Activated gamma-delta T cell (primary cell): Measurements from ENCODE around the gene DGKG.

Source experiments
- DNase-seq: peaks from one replicate; lab custom pipeline; 2025; lab: John Stamatoyannopoulos, UW

DGKG gene

DNA sequence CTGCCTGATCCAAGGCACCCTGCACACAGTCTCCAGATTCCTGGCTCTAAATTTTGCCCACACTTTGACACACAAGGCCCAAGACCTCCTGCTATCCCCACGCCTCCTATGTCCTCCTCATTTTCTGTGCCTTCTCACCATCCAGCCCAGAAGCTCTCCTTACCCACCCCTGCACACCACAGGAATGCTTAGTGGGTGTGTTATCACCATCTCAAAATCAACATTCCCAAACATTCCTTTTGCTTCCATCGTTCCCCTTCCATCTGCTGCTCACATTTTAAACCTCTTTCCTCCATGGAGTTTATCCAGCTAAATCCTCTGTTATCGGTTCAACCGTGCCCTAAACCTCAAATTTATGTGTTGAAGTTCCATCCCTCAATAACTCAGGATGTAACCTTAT is 43.9 kb downstream of the DGKG start:
- DNase-seq: no peak

DNA sequence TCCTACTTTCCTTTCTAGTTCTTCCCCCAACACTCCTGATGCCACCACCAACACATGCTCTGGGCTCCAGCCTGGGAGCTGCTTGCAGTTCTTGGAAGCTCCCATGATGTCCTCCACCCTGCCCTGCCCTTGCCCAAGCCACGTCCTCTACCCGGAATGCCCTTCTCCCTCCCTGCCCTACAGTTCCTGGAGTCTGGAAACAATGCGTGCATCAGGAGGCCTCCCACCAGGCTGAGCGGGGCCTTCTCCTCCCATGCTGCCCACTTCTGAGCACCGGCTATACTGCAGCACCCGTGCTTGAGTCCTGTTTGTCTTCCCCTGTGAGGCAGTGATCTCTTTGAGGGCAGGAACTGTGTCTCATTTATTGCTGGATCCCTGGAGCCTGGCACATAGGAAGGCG is 44.6 kb downstream of the DGKG start:
- DNase-seq: no peak

DNA sequence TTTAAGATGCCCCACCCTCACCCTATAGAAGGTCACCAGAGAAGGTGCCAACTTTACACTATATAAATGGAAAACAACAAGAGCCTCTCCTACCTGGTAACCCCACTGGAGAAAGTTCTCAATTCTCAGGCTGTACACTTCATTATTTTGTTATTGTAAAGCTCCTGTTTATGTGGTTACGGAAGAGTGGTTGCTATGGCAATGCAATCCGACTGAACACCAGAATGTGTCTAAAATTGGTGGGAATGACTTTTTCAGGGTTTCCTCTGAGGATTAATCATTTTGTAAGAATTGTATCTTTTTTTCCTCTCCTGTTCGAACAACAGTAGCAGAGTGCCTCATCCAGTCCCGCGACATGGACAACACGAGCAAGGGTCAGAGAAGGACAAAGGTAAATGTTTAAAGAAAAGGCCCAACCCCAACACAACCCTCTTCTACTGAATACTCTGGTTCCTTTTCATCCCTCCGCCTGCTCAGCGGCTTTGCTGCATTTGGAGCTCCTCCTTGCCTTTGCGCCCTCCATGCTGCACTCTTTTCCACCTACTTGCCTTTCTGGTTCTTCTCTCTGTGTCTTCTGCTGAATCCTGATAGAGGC is 45.3 kb downstream of the DGKG start:
- DNase-seq: no peak

DNA sequence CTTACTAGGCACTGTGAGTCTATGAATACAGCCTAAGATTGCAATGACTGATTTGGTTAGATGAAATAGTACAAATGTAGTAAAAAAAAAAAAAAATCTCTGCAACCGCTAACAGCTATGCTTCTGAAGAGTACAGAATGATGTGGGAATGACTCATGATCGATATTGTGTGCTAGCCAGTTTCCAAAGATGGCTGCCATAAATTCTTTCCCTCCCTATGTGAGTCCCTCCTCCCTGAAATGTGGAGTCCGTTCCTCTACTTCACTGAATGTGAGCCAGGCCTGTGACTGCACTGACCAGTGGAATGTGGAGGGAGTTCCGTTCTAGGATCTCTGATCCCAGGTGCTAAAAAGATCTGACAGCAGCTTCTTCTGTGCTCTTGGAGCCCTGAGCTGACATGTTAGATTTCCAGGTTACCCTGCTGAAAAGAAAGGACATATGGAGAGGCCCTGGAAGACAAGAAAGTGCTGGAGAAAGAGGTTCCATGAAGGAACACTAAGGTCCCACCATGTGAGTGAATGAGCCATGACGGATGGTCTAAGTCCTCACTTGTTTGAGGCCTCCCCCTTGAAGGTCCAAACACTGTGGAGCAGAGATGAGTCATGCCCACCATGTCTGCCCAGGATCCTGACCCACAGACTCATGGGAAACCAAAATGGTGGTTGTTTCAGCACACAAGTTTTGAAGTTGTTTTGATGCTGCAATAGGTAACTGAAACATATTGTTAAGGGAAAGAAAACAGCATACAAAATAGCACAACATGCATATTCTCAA is 46.3 kb downstream of the DGKG start:
- DNase-seq: no peak

DNA sequence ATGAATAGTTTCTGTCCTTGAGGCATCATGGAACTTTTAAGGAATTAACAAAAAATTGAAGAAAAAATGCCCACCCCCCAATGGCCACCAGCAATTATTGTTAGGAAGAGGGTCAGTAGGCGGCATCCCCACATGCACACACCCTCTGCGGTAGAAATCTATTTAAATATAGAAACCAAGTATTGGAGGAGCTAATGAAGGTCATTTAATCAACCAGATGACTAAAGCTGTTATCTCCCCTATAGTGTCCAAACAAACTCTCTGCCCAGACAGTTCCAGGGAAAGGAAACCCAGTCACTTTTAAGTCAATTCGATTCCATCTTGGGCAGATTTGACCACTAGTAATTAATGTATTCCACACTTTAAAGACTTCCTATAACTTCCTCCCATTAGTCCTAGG is 47.1 kb downstream of the DGKG start:
- no peak for DNase-seq

DNA sequence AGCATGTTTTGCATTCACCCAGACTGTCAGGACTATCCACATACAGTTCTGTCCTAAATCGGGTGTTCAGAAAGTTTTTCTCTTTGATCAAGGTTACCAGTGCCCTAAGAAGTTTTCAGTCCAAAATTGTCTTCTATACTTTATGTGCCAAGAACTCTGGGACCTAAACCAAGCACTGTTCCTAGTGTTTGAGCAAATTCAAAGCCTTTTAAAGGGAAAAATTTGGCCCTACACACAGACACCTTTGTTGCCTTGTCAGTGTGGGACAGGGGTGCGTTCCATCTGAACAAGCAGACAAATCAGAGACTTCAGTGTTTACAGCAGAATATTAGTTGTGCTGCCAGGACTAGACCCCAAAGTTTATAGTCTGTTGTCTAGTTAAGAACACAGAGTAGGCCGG is 50.6 kb downstream of the DGKG start:
- DNase-seq: no peak

DNA sequence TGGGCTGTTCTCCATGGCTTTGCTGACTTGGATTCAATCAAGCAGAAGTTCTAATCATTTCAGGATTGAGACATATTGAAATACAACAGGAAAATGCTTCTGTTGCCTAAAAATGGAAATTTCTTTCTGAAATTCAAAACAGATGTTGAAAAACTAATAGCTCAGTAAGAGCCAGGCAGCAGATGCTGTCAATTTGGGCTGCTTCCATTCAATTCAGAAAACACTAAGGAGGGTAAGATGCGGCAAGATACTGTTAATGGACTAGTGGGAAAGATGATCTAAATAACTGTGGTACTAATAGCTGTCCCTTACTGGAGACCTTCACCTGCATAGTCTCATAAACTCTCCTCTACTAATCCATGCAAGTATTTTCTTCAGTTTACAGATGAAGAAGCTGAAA is 53.5 kb downstream of the DGKG start:
- DNase-seq: no peak

DNA sequence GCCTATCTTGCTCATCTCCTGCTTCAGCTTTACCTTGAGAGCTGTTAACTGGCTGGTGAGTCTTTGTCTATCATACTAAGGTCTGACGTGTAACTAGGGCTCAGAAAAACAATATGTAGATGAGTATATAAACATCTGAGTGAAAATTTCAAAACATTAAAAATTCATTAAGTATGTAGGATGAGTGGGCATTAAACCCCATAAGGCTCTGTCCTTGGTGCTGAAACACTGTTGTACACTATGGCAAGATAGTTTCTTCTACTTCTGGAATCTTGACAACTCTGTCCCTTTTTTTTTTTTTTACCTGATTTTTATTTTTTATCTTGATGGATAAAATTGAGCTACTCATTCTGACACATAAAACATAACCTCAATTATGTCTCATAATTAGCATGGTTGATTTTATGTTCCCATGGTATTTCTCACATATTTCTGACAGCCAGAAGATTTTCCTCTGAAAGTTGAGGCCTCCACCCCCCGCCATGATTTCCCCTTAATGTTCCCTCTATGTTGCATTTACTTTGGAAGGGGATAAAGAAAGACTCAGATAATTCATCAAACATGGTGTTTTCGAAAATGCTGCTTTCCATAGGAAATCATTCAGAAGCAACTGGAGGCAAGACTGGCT is 54.3 kb downstream of the DGKG start:
- no peak for DNase-seq

DNA sequence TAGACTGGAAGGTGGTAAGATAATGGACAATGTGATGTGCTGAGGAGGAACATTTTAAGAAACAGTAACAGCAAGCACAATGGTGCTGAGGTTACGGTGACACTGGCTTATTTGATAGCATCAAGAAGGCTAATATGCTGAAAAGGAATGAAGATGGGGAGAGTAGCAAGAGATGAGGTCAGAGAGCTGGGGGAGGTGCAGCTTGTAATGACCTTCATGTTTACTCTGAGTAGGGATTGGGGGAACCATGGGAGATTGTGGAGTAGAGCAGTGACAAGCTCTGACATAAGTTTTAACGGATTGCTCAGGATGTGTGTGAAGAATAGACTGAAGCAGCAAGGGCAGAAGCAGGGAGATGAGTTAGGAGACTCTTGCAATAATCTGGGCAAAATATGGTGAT is 56.7 kb downstream of the DGKG start:
- no peak for DNase-seq

DNA sequence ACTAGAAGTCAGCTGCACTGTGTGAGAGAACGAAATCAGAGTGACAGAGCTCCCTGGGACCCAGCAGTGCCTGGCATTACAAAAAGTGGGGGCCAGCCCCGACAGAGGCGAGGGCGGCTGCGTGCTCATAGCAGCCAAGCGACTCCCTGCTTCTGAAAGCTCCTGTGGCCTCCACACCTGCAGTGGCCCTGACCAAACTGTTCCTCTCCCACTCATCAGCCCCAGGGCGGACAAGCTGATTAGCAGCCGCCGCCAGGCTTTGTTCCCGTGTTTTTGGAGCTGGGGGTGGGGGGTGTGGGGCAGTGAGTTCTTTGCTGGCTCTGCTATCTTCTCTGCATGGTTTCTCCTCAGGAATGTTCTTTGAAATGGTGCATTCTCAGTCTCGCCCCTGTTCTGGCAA is 58.1 kb downstream of the DGKG start:
- DNase-seq: no peak

DNA sequence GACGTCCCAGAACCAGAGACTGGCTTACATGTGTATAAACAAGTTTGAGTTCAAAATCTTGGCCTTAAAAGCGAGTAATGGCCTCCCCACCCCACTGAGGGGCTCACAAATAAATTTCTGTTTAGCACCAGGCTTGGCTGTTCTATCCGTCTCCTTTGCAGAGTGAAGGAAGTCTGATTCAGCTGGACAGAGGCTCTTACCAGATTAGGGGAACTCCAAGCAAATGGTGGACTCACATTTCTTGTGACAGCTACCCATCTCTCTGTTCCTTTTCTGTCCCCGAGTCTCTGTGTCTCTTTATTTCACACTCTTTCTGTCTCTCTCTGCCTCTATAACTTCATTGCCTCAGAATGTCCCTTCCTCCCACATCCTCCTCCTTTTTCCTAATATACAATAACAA is 62.7 kb downstream of the DGKG start:
- DNase-seq: no peak

DNA sequence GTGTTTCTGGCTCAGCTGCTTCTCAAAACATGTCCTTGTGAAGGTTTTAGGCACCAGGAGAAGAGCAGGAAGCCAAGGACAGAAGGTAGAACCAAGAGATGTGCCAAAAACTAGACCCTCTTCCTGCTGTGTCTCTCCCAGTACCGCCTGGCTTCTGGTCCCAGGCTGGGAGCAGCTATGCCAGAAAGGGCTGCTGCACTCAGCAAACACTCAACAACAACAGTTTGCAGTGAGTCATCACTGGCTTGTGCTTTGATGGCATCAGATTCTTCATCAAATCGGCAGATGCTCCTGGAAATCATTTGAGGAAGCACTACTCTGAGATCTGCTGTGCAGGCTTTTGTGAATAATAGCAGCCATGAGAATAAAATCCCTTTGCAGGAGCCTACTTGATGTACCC is 63.2 kb downstream of the DGKG start:
- no peak for DNase-seq

DNA sequence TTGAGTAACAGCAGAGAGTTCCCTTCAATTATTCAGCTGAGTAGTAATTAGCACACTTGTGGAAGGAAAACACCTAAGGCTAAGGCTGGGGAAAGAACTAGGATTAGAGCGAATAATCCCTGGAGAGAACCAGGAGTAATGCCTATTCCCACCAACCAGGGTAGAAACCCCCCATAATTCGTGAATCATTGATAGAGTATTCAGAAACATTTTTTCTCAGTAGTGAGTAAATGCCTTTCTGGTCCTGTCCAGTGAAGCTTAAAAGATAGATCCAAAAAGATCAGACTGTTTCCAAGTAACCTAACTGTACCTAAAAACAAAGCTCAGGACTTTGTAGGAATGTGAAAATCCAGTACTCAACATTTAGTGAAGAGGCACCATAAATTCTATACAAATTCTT is 71.2 kb downstream of the DGKG start:
- no peak for DNase-seq

DNA sequence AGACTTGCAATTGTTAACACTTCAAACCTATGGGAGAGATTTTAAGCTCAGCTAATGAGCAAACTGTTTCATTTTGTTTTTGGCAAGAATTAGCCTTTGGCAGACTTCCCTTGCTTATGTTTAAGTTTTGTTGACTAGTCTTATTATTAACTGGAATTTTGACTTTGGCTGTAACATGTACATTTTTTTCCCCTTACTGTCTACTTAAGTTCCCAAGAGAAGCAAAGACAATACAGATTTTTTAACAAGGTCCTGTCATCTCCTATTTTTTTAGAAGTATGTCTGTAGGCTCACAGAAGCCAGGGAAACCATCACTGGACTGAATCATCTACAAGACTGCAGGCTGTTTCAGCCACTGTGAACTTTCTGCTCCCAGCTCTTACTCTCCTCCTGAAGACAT is 74.3 kb downstream of the DGKG start:
- no peak for DNase-seq

DNA sequence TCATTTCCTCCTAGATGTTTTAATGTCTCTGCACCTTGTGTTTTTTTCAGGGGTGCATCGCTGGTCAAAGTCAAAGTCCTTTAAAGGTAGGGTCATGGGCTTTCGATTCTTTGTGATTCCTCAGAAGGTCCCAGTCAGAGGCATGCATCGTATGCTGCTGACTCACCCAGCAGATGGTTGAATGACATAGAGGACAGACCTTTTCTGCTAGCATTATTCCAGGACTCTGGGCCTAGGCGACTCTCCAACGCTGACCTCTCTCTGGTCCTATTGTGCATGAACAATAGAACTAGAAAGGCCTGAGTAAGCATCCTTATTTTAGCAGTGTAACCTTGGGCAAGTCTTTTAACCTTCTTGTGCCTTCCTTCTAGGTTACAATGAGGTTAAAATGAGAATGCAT is 75.9 kb downstream of the DGKG start:
- DNase-seq: no peak

DNA sequence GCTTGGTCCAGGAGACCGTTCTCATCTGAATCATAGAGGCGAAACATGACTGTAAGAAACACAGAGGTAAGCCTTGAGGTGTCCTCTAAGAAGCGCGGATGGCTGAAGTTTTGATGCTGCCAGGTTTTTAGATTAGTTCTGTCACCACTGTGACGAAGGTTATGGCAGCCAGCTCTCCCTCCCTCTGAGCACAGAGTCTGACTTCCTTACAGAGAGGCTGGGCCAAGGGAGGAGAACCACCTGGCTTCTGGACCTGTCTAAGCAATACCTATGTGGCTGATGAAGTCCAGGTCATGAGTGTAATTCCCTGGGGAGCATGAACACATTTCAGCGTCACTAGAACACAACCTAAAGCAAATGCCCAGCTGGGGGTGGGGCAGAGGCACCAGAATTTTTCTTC is 77.4 kb downstream of the DGKG start:
- DNase-seq: no peak

DNA sequence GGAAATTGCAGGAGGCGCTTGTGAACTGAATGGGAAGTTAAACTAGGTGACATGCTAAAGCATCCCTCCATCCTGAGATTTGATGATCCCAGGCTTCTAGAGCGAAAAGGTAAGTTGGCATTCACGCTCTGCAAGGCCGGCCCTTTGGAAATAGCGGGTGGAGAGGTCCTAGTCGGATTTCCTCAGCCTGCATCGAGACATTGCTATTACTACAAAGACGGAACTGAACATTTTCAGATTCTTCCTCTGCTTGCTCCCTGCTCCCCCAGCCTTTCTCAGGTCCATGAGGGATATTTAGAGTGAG is 77.7 kb downstream of the DGKG start:
- DNase-seq: no peak

DNA sequence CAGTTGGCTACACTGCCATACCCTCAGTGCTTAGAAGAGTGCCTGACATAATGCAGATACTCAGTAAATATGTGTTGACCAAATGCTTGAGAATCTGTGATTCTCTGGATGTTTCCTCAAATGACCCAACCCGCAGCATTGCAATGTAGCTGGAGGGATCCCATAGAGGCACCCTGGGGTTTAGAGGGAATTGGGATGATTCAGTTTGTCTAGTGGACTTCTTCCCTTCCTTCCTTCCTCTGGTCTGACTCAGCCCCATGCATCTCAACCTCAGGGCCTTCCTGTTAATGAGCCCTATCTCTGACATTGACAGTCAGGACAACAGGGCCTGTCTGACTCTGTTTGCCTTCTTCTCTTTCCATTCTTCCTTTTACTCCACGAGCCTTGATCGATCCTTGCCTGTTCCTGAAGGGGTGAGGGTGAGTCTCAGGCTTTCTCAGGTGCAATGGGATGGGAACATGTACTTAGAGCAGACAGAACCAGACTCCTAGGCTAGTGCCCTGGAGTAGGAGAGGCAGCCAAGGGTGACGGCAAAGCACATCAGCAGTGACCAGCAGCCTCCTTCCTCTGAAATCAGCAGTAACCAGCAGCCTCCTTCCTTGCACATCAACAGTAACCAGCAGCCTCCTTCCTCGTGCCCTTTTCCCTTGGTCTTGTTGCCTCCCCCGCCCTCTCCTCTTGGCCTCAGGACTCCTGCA is 78.2 kb downstream of the DGKG start:
- no peak for DNase-seq

DNA sequence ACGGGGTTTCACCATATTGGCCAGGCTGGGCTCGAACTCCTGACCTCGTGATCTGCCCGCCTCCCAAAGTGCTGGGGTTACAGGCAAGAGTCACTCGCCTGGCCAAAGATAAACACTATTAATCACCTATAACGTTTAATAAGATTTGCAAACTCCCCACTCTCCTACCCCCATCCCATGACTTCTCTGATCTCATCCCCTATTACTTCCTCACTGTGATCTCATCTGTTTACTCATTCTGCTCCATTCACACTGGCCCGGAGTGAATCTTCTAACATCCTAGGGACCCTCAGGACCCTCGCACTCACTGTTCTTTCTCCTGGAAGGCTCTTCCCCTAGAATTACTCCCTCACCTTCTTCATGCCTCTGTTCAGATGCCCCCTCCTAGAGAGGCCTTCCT is 78.9 kb downstream of the DGKG start:
- no peak for DNase-seq

DNA sequence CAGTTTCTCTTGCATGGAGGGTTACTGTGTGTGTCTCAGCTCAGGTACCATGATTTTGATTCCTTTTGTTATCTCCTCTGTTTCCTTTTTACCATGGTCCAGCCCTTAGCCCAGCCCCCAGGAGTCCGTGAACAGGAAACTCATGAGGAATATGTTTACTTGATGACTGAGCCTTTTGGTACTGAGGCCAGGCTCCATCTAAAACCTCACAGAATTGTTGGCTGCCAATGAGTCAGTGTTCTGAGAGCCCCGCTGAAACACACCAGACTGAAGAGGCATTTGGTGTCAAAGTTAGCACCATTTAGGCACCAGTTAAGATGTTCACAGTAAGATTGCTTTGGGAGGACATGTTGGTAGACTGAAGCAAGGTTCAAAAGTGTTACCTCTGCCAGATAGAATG is 80.9 kb downstream of the DGKG start:
- no peak for DNase-seq

DNA sequence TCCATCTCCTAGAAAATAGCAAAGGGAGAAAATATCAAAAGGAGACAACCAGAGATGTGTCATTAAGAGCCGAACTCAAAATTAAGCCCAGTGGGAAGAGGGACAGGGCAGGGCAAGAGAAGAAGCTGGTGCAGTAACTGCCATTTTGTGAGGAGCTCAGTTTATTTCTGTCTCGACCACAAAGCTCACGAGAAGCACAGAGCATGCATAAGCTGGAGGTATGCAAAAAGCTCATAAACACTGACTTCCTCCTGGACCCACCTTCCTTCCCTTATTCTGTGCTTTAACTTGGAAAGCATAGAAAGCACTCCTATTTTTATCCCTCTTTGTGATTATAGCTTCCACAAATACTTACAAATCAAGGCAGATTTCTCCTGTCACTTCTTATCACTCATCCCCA is 81.3 kb downstream of the DGKG start:
- DNase-seq: no peak

DNA sequence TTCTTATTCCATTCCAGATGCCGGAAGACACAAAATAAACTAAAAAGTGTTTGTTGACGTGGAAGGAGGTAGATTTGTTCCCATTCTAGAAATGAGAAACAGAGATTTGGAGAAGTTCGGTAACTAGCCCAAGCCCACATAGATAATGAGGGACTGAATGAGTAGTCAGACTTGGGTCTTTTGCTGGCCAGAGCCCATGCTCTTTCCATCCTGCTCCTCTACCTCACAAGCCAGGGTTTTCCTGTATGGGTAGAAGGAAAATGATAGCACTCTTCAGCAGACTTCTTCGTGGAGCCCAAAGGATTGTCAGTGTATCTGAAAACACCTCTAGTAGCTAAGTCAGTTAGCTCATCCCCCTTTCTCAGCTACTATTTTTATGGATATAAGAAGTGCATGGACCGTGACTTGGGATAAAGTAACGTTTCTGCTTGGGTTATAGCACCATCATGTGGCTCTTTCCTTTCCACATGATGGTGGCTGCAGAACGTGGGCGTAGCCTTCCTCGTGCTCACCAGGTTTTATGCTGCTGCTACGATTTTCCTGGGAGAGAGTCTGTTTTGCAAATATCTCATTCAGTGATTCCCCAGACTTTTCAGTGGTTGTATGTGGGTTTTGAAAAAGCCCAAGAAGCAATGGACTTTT is 84.6 kb downstream of the DGKG start:
- no peak for DNase-seq

DNA sequence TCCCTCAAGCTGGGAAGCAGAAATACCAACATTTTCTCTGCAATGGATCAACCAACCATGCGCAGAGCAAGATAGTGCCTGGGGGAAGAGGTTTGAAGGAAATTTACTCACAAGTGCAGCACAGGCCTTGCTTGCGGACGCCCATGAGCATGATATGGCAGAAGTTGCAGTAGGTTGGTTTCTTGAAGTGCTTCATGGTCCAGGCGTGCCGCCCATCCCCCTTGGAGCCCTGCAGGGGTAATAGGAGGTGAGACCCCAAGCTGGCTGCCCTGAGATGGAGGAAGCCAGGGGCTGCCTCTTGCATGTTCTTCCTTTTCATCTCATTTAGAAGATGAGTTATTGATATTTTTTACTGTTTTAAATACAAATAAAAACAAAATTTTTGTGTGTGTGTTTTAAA is 86.6 kb downstream of the DGKG start:
- DNase-seq: no peak
